Mammary epithelial cell (primary cell): ENCODE results near the gene ZBTB2.

Experiments used
- EZH2 ChIP-seq: IDR thresholded peaks from 2 replicates; pipeline ENCODE4 v1.6.1; 2012; ENCODE audit warnings: low read length, inconsistent platforms, borderline replicate concordance
- TF ChIP-seq, protein P1 (sequence below), 2 donors: IDR thresholded peaks in 1 of 2; conservative IDR thresholded peaks in 1 of 2; 2 replicates each; pipeline ENCODE4 v1.5.1; 2011 to 2012; ENCODE audit warnings: inconsistent platforms in 2 of 2, low read length in 2 of 2, mild to moderate bottlenecking in 2 of 2, control low read depth in 1 of 2, low read depth in 1 of 2; ENCODE audit not compliant: insufficient read depth in 1 of 2; ENCODE audit errors: extremely low read depth in 1 of 2

DNA sequence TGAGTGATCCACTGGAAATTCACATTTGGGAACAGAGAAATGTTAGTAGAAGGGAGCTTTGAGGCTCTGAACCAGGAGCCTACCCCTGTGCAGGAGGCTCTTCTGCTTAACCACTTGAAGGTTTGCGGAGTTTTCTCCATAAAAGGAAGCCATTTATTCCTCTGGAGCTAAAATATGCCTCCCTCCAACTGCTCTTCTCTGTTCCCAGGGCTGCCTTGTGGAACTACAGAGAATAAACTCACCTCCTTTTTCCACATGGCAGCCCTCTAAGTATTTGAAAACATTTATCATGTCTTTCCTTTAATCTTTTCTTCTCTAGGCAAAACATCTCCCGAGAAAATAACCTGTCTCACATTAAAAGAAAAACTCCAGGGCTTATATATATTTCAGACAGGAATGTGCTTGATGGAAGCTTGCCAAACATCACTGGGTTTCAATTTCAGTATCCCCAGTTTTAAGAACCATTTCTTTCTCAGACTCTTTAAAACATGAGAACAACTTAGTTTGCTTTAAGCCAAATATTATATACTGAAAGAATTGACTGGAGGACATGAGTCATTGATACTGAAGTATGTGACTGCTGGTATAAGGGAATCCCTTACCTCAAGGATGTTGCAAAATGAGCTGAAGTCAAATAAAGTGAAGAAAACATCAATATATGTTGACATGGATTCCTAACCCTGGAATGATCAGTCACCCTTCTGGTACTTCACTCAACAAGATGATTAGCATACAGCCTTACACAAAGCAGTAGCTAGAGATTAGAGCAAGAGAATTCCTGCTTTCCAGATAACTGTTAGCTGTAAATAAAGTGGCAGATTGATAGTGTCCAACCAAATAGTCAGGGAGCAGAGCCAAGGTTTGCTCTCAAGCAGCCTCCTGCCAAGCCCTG, 74.0 kb downstream of the ZBTB2 start:
- TF ChIP-seq, protein P1, sequence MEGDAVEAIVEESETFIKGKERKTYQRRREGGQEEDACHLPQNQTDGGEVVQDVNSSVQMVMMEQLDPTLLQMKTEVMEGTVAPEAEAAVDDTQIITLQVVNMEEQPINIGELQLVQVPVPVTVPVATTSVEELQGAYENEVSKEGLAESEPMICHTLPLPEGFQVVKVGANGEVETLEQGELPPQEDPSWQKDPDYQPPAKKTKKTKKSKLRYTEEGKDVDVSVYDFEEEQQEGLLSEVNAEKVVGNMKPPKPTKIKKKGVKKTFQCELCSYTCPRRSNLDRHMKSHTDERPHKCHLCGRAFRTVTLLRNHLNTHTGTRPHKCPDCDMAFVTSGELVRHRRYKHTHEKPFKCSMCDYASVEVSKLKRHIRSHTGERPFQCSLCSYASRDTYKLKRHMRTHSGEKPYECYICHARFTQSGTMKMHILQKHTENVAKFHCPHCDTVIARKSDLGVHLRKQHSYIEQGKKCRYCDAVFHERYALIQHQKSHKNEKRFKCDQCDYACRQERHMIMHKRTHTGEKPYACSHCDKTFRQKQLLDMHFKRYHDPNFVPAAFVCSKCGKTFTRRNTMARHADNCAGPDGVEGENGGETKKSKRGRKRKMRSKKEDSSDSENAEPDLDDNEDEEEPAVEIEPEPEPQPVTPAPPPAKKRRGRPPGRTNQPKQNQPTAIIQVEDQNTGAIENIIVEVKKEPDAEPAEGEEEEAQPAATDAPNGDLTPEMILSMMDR (conservative IDR thresholded peaks at IDR 0.05 in 1 of 2, IDR thresholded peaks at IDR 0.05 in 1 of 2; ENCODE audit: extremely low read depth in 1 of 2, insufficient read depth in 1 of 2, low read depth in 1 of 2, low read length in 2 of 2): no peak
- no peak for TF ChIP-seq EZH2
